ENCODE results near the gene SRPK2.
"Not testable (repeated sequence)": the region's sequence is repeated elsewhere in the genome, so short reads cannot be mapped to it uniquely, and the experiment has no call there.

The SRPK2 gene

GRCh38 chr7:105246256-105246655, 142.5 kb downstream of the SRPK2 start:
- H3K4me3 ChIP-seq (ENCODE audit: low read depth, low read length): no peak overlapping the region
- TF ChIP-seq, protein P1, sequence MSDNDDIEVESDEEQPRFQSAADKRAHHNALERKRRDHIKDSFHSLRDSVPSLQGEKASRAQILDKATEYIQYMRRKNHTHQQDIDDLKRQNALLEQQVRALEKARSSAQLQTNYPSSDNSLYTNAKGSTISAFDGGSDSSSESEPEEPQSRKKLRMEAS (IDR thresholded peaks at IDR 0.05; ENCODE audit: low read depth, low read length): no peak
- TF ChIP-seq CTCF (IDR thresholded peaks at IDR 0.05; ENCODE audit: low read depth, low read length) (no peak), MYC (IDR thresholded peaks at IDR 0.05; ENCODE audit: low read depth, low read length) (no peak), POLR2A (IDR thresholded peaks at IDR 0.05; ENCODE audit: extremely low read depth, insufficient read length) (no peak)
- DNase-seq (ENCODE audit: low read depth): no peak

DNA sequence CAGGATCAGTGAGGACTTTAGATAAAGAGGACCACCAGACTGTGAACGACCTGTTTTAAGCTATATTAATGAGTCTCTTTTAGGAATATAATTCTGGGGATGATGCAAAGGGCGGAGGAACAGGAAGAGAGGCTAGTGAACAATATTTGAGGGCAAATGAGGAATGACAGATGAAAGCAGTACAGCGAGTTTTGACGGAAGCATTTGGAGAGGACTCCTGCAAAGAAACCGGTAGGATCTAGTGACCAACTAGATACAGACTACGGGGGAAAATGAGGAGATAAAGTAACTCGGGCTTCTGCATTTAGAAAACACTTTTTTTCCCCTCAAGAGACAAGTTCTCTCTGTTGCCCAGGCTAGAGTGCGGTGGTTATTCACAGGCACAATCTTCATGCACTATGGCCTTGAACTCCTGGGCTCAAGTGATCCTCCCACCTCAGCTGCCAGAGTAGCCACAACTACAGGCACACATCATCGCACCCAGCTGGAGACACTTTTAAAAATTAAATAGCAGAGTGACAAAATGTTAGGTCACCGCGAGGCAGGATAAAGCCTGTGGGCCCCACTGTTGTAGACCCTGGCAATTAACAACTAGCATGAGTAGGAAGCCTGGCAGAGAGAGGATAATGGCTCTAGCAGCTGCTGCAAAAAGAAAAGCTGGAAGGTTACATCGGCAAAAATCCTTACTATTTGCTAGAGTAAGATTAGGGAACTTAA, 143.2 kb downstream of the SRPK2 start:
- TF ChIP-seq, protein P1 (IDR thresholded peaks at IDR 0.05; ENCODE audit: low read depth, low read length): no peak
- TF ChIP-seq MYC (IDR thresholded peaks at IDR 0.05; ENCODE audit: low read depth, low read length): no peak
- no peak for TF ChIP-seq CTCF (IDR thresholded peaks at IDR 0.05; ENCODE audit: low read depth, low read length)
- TF ChIP-seq POLR2A (IDR thresholded peaks at IDR 0.05; ENCODE audit: extremely low read depth, insufficient read length): no peak
- DNase-seq (ENCODE audit: low read depth): no peak
- no peak overlapping the region for H3K4me3 ChIP-seq (ENCODE audit: low read depth, low read length)

- no peak for TF ChIP-seq POLR2A (IDR thresholded peaks at IDR 0.05; ENCODE audit: extremely low read depth, insufficient read length)
- DNase-seq (ENCODE audit: low read depth): no peak
- H3K4me3 ChIP-seq (ENCODE audit: low read depth, low read length): no peak overlapping the region
Observed at GRCh38 chr7:105244594-105244993, 144.1 kb downstream of the SRPK2 start.

- DNase-seq (ENCODE audit: low read depth): no peak
- no peak overlapping the region for H3K4me3 ChIP-seq (ENCODE audit: low read depth, low read length)
- TF ChIP-seq CTCF (IDR thresholded peaks at IDR 0.05; ENCODE audit: low read depth, low read length) (no peak), POLR2A (IDR thresholded peaks at IDR 0.05; ENCODE audit: extremely low read depth, insufficient read length) (no peak), MYC (IDR thresholded peaks at IDR 0.05; ENCODE audit: low read depth, low read length) (no peak)
- TF ChIP-seq, protein P1 (IDR thresholded peaks at IDR 0.05; ENCODE audit: low read depth, low read length): no peak
Observed at GRCh38 chr7:105241198-105241597, 147.5 kb downstream of the SRPK2 start.

GRCh38 chr7:105238198-105238765, 150.4 kb downstream of the SRPK2 start:
- DNase-seq (ENCODE audit: low read depth): no peak
- TF ChIP-seq POLR2A (IDR thresholded peaks at IDR 0.05; ENCODE audit: extremely low read depth, insufficient read length): no peak
- no peak for TF ChIP-seq CTCF (IDR thresholded peaks at IDR 0.05; ENCODE audit: low read depth, low read length)
- TF ChIP-seq MYC (IDR thresholded peaks at IDR 0.05; ENCODE audit: low read depth, low read length): no peak
- TF ChIP-seq, protein P1 (IDR thresholded peaks at IDR 0.05; ENCODE audit: low read depth, low read length): no peak
- no peak overlapping the region for H3K4me3 ChIP-seq (ENCODE audit: low read depth, low read length)

GRCh38 chr7:105234886-105235285, 153.8 kb downstream of the SRPK2 start:
- DNase-seq (ENCODE audit: low read depth): no peak
- TF ChIP-seq, protein P1 (IDR thresholded peaks at IDR 0.05; ENCODE audit: low read depth, low read length): no peak
- TF ChIP-seq CTCF (IDR thresholded peaks at IDR 0.05; ENCODE audit: low read depth, low read length) (no peak), POLR2A (IDR thresholded peaks at IDR 0.05; ENCODE audit: extremely low read depth, insufficient read length) (no peak), MYC (IDR thresholded peaks at IDR 0.05; ENCODE audit: low read depth, low read length) (no peak)
- H3K4me3 ChIP-seq (ENCODE audit: low read depth, low read length): no peak overlapping the region

GRCh38 chr7:105232829-105233291, 155.9 kb downstream of the SRPK2 start:
- DNase-seq (ENCODE audit: low read depth); H3K4me3 ChIP-seq (ENCODE audit: low read depth, low read length): not testable (repeated sequence)

Measured in NB4 (cell line).